GM18499 (cell line): ENCODE data around the gene GOLGA3.
"Not testable (repeated sequence)": the region's sequence is repeated elsewhere in the genome, so short reads cannot be mapped to it uniquely, and the experiment has no call there.

ENCODE experiments used
- ATAC-seq: cut with Tn5 transposase; IDR thresholded peaks from one replicate; pipeline ENCODE4 v1.9.1; 2021; ENCODE audit warnings: moderate number of reproducible peaks; ENCODE audit not compliant: insufficient read depth, unreplicated experiment

Gene GOLGA3

GRCh38 chr12:132784580-132784979 is 44.1 kb downstream of the GOLGA3 start:
- no peak for ATAC-seq

- no peak for ATAC-seq
Observed at GRCh38 chr12:132783917-132784531, 44.6 kb downstream of the GOLGA3 start.

GRCh38 chr12:132781938-132782337 is 46.7 kb downstream of the GOLGA3 start:
- ATAC-seq: no peak

GRCh38 chr12:132779781-132780353 is 48.8 kb downstream of the GOLGA3 start:
- no peak for ATAC-seq

GRCh38 chr12:132777614-132778013 is 51.1 kb downstream of the GOLGA3 start:
- no peak for ATAC-seq

- no peak for ATAC-seq
Observed at GRCh38 chr12:132776816-132777568, 51.7 kb downstream of the GOLGA3 start.

- not testable (repeated sequence) for ATAC-seq
Observed at GRCh38 chr12:132776230-132776625, 52.4 kb downstream of the GOLGA3 start.

- no peak for ATAC-seq
Observed at GRCh38 chr12:132775502-132776229, 53.0 kb downstream of the GOLGA3 start.

- ATAC-seq: no peak
Observed at GRCh38 chr12:132774646-132775275, 53.9 kb downstream of the GOLGA3 start.

- ATAC-seq: no peak
Observed at GRCh38 chr12:132774159-132774558, 54.5 kb downstream of the GOLGA3 start.

- ATAC-seq: no peak
Observed at GRCh38 chr12:132773077-132773955, 55.4 kb downstream of the GOLGA3 start.

GRCh38 chr12:132772606-132773005 is 56.1 kb downstream of the GOLGA3 start:
- no peak for ATAC-seq

GRCh38 chr12:132771126-132771838 is 57.4 kb downstream of the GOLGA3 start:
- ATAC-seq: no peak

- ATAC-seq: no peak
Observed at GRCh38 chr12:132766380-132767085, 62.1 kb downstream of the GOLGA3 start.

- ATAC-seq: no peak
Observed at GRCh38 chr12:132765361-132765760, 63.3 kb downstream of the GOLGA3 start.

- ATAC-seq: no peak
Observed at GRCh38 chr12:132764231-132764630, 64.4 kb downstream of the GOLGA3 start.

- no peak for ATAC-seq
Observed at GRCh38 chr12:132761921-132762583, 66.6 kb downstream of the GOLGA3 start.
